Epithelial cell of proximal tubule (primary cell): ENCODE results near the gene DBN1. TPM values are rescaled to one million over a fixed set of nuclear protein-coding genes. Genes with fewer than 3 reads are reported as not detected.

ENCODE experiments used
- DNase-seq: peaks from one replicate; pipeline ENCODE4 v3.0.0-alpha.2; 2011; ENCODE audit warnings: low read depth
- H3K4me3 ChIP-seq: 2 replicates; pipeline ENCODE4 v1.5.1; 2011; ENCODE audit warnings: low read depth, mild to moderate bottlenecking, low read length
- CTCF ChIP-seq: conservative IDR thresholded peaks from 2 replicates; pipeline ENCODE4 v1.5.1; 2012; ENCODE audit warnings: low read depth, mild to moderate bottlenecking, low read length
- total RNA-seq: library from RNA; depleted of rRNA; stranded (reverse); fragments of >200 nt; gene quantifications from 2 replicates; pipeline ENCODE4 v1.2.3, GENCODE V29; 2015

The DBN1 gene
- total RNA-seq, 1 donor from 2014 or later: 471 TPM

- no peak for TF ChIP-seq CTCF
- no peak for DNase-seq
- H3K4me3 ChIP-seq: peak overlapping the region; percentile 78
These were observed 1.7 kb downstream of the DBN1 start for GRCh38 chr5:177471610-177472356.

GRCh38 chr5:177470759-177471536 is 2.5 kb downstream of the DBN1 start:
- peak overlapping the region; percentile 18 for H3K4me3 ChIP-seq
- TF ChIP-seq CTCF: no peak
- no peak for DNase-seq

GRCh38 chr5:177469750-177470525 is 3.5 kb downstream of the DBN1 start:
- no peak for TF ChIP-seq CTCF
- no peak overlapping the region for H3K4me3 ChIP-seq
- no peak for DNase-seq

GRCh38 chr5:177468685-177469628 is 4.5 kb downstream of the DBN1 start:
- no peak for TF ChIP-seq CTCF
- no peak for DNase-seq
- no peak overlapping the region for H3K4me3 ChIP-seq

- DNase-seq: no peak
- no peak for TF ChIP-seq CTCF
- no peak overlapping the region for H3K4me3 ChIP-seq
These were observed 5.1 kb downstream of the DBN1 start for GRCh38 chr5:177468329-177468684.

GRCh38 chr5:177467436-177467835 is 6.0 kb downstream of the DBN1 start:
- TF ChIP-seq CTCF: no peak
- no peak overlapping the region for H3K4me3 ChIP-seq
- no peak for DNase-seq
